HG03565 (cell line): ENCODE data around the gene TOM1L2.
"Not testable (repeated sequence)": the region's sequence is repeated elsewhere in the genome, so short reads cannot be mapped to it uniquely, and the experiment has no call there.

Experiments used
- ATAC-seq: cut with Tn5 transposase; IDR thresholded peaks from one replicate; pipeline ENCODE4 v1.9.1; 2021; ENCODE audit warnings: mild to moderate bottlenecking, moderate library complexity; ENCODE audit not compliant: unreplicated experiment

The TOM1L2 gene

DNA sequence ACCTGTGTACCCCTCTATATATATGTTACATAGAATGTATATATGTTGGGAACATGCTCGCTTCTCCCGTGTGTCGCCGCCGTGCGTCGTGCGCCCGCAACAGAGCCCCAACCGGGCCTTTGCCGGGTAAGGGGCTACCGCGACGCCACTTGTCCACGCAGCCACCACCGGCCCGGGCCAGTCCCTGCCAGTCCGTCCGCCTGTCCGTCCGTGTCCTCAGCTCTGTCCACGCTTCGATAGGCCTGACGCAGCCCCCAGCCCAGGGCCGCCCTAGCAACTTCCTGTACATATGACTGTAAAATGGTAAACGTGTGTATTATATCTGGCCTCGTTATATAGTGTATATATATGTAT, 161.3 kb downstream of the TOM1L2 start:
- no peak for ATAC-seq

DNA sequence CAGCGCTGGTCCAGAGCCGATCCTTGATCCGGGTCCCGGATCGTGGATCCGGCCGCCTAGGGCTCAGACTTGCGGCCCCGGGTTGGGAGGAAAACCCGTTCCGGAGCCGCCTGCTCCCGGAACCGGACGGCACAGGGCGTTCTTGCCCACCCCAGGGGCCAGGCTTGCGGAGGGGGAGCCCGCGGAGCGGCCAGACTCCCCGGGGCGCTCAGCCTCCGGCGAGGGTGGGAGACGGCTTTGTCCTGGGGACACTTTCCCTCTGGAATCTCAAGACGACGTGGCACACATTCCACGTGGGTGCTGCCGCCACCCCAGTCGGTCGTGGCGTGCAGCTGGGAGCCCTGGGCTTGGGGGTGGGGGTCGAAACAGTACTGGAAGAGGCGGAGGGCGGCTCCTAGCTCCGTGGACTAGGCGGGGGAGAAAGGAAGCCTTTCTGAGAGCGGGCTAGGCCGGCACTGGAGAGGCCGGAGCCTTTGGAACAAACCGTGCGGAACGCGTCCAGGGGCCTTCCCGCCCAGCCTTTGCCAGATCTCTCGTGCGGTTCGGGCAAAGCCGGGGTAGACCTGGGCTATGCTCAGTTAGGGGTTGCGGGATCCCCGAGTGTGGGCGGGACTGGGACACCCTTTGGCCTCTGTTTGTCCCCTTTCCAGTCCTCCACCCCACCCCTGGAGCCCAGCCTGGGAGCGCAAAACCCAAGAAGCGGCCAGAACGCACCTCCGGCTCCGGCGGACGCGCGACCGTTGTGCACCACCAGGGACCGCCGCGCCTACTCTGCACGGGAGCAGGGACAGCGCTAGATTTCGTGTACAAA, 161.9 kb downstream of the TOM1L2 start:
- no peak for ATAC-seq

DNA sequence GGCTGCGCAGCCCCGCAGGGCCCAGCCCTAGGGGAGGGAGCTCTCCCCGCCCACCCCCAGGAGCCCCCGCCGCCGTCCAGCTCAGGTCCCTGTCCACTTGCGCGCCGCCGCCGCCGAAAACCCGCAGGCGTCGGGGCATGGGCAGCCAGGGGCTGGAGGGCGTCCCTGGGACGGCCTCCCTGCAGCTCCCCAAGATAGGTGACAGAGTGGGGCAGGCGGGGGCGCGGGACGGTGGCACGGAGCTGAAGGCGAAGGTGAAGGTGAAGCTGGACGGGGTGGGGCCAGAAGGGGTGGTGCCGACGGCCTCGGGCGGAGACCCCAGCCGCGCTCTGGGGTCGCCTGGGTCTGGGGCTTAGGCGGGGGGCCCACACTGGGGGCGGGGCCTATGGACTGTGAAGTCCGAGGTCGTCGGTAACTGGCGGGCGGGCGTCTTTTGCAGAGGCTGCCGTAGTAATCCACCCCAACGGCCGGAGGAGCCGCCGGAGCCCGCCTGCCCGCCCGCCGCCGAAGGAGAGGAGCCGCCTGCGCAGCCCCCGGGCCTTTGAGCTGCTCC, 162.6 kb downstream of the TOM1L2 start:
- no peak for ATAC-seq

GRCh38 chr17:17808706-17809432, 163.3 kb downstream of the TOM1L2 start:
- no peak for ATAC-seq

- ATAC-seq, result not testable (repeated sequence)
Observed at GRCh38 chr17:17808200-17808599, 164.0 kb downstream of the TOM1L2 start.

GRCh38 chr17:17807440-17807839, 164.8 kb downstream of the TOM1L2 start:
- ATAC-seq, result no peak

DNA sequence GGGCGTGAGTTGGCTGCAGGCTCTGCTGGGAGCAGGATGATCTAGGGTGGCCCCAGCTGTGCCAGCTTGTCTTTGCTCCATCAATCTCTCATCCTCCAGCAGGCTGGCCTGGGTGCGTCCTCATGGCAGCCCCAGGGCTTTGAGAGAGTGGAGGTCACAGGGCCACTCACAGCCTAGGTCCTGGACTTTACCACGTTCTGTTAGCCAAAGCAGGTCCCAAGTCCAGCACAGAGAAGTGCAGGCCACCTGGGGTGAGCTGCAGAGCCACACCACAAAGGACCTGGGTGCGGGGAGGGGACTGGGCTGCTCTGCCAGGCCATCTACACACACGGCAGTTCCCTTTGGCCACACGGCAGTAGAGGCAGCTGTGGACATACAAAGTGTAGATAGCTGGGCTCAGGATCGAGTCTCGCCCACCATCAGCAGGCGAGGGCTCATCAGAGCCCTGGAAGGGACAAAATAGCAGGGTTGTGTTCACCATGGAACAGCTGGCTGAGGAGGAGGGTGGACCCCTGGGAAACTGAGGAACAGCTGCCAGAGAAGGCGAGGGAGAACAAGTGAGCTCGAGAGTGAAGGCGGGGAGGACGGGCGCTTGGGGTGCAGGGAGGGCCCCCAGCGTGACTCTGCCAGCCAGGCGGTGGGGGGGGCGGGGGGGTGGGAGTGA, 165.5 kb downstream of the TOM1L2 start:
- ATAC-seq, result no peak

DNA sequence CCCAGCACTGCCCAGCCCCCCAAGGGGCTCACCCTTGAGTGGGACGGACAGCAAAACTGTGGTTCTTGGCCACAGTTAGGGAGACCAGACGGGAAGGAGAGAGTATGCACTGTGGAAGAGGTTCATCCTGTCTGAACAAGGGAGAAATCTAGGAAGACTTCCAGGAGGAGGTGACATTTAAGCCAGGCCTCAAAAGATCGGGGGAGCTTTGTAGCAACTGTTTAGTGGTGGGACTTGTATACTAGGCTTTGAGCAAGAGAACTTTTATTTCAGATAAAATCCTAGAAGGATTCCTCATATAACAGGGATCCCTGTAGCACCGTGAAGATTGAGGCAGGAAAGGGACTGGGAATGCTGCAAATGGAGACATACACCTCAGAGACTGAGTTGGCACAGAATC, 166.2 kb downstream of the TOM1L2 start:
- ATAC-seq, result no peak

DNA sequence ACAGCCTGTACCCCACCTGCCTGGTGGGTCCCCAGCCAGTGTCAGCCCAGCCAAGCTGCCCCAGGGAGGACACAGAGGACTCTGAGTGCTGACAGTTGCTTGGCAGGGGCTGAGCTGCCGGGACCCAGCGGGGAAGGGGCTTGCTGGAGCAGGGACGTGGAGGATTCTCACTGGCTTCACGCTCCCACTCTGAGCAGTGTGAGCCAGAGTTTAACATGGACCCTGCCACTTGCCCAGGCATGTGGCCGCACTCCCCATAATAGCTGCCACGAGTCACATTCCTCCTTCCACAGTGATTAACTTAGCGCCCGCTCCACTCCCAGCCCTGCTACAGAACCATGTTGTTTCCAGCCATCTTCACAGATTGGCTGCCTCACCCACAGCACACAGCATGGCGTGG, 166.6 kb downstream of the TOM1L2 start:
- ATAC-seq, result no peak

DNA sequence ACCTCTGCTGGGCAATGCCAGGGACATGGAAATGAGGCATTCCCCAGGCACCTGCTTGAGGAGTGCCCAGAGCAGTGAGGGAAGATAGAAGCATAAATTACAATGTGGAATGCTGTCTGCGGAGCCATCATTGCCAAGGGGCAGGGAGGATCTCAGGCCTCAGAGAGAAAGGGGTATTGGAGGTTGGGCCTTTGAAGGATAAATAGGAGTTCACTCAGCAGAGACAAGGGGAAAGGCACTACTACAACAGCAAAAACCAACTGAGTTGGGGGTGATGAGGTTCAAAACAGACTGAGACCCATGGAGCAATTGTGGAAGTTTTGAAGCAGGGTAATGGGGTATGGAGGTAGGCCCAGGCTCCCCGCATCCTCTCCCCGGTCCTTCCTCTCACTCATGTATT, 168.2 kb downstream of the TOM1L2 start:
- no peak for ATAC-seq

DNA sequence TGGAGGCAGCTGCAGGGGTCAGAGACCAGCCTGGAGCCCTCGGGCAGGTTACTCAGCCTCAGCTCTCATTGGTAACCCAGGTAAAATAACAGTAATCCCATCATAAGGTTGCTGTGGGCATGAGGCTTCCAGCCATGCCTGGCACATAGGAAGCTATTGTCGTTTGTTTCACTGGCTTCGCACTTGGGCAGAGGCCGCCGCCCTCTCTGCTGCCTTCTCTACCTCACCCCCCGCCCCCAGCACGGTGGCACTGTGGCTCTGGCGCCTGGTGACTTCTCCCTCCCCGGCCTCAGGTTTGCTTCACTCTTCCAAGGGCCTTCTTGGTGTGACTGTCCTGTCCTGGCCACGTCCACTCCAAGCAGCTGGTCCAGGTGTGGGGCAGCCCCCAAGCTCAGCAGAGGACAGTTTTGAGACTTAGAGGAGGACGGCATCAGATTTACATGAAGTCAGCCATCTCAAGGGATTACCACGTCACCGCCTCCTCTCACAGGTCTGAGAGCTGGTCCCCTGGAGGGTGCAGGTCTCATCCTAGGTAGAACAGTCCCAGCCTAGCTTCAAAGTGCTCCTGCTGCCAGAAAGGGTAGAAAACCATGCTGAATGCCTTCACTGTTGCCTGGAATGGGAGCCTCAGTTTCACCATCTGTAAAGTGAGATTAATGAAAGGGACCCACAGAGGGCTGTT, 170.3 kb downstream of the TOM1L2 start:
- ATAC-seq, result no peak

GRCh38 chr17:17800504-17801021, 171.6 kb downstream of the TOM1L2 start:
- no peak for ATAC-seq

DNA sequence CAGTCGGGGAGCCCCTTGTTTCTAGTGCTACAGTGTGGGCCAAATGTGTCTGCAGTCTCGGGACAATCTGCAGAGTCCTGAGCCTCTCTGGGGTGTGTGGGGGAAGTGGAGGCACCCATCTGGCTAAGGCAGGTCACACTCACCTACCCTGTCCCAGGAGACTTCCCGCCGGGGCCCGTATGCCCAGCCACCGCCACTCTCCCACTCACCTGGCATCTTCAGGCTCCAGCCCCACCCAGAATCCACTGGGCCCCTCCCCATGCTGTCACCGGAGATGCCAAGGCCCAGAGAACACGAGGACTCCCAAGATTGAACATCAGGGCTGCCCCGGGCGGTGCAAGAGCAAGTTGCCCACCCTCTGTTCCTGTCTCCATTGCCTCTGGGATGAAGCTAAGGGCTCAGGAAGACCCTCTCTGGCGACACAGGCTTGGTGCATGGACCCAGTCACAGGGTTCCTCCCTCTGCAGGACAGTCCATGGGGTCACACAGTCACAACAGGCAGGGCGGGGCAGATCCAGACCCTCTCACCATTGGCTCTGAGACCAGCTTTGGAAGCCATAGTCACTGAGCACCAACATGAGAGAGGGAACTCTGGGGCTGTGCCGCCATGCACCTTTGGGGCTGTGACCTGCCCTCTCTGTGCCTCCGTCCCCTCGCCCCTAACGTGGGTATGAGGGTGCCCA, 173.5 kb downstream of the TOM1L2 start:
- no peak for ATAC-seq

- ATAC-seq, result no peak
Observed at GRCh38 chr17:17798010-17798556, 174.1 kb downstream of the TOM1L2 start.

DNA sequence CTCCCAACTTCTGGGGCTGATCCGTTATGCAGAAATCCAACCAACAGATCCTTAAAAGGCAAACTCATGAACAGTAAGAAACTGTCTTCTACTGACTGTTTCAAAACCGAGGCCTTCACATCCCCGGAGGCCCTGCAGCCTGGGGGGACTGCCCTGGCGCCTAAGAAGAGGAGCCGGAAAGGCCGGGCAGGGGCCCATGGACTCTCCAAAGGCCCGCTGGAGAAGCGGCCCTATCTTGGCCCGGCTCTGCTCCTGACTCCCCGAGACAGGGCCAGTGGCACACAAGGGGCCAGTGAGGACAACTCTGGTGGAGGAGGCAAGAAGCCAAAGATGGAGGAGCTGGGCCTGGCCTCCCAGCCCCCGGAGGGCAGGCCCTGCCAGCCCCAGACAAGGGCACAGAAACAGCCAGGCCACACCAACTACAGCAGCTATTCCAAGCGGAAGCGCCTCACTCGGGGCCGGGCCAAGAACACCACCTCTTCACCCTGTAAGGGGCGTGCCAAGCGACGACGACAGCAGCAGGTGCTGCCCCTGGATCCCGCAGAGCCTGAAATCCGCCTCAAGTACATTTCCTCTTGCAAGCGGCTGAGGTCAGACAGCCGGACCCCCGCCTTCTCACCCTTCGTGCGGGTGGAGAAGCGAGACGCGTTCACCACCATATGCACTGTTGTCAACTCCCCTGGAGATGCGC, 174.9 kb downstream of the TOM1L2 start:
- ATAC-seq, result no peak

GRCh38 chr17:17796787-17797061, 175.5 kb downstream of the TOM1L2 start:
- no peak for ATAC-seq

- ATAC-seq, result no peak
Observed at GRCh38 chr17:17795946-17796786, 176.0 kb downstream of the TOM1L2 start.

GRCh38 chr17:17795296-17795695, 176.9 kb downstream of the TOM1L2 start:
- ATAC-seq, result no peak

- no peak for ATAC-seq
Observed at GRCh38 chr17:17794382-17794781, 177.8 kb downstream of the TOM1L2 start.
